Activated T-cell treated with anti-CD3 and anti-CD28 coated beads for 4 hours (primary cell): Measurements from ENCODE around the gene EHBP1L1.

Source experiments
- DNase-seq: peaks from one replicate; pipeline ENCODE4 v3.0.0-alpha.2; 2020

The EHBP1L1 gene

DNA sequence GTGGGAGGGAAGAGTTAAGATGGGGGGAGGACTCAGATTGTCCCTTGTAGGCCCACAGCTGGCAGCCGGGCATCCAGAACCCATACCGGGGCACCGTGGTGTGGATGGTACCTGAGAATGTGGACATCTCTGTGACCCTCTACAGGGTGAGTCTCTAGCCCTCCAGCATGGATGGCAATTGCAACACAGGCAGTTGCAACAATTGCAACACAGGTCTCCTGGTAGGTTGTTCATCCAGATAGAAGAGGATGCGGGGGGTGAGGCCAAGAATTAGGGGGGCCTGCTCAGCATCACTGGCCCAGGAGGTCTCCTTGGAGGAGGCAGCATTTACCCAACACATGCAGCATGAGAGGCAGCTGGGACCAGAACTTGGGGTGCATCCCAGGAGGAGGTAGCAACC is 3.4 kb downstream of the EHBP1L1 start:
- no peak for DNase-seq

DNA sequence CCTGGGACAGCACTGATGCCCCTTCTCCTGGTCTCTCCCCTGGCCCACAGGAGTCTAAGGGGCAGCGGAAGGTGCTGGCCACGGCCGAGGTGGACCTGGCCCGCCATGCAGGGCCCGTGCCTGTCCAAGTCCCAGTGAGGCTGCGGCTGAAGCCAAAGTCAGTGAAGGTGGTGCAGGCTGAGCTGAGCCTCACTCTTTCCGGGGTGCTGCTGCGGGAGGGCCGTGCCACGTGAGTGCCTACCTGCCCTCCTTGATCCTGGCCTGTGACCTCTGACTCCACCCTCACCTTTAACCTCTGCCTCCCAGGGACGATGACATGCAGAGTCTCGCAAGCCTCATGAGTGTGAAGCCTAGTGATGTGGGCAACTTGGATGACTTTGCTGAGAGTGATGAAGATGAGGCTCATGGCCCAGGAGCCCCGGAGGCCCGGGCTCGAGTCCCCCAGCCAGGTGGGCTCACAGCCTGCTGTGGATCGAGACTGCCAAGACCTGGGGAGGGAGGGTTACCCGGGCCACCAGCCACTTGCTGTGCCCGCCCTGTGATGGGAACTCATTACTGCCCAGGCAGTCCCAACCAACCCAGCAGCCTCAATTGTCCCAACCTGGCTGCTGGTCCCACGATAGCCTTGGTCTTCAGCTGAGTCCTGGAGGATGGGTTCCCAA is 4.3 kb downstream of the EHBP1L1 start:
- DNase-seq, result no peak

DNA sequence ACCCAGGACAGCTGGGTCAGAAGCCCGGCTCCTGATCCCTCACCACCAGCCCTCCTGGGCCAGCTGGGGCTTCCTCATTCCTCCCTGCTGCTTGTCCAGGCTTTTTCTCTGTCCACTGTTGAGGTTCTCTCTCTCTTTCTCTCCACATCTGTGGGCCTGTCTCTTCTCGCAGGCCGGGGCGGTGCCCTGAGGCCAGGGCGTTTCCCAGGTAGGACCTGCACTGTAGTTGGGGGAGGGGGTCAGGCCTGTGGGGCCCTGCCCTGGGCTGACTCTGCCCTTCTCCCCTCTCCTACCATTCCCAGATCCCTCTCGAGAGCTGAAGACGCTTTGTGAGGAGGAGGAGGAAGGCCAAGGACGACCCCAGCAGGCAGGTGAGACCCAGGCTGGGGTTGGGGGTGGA is 4.9 kb downstream of the EHBP1L1 start:
- no peak for DNase-seq

DNA sequence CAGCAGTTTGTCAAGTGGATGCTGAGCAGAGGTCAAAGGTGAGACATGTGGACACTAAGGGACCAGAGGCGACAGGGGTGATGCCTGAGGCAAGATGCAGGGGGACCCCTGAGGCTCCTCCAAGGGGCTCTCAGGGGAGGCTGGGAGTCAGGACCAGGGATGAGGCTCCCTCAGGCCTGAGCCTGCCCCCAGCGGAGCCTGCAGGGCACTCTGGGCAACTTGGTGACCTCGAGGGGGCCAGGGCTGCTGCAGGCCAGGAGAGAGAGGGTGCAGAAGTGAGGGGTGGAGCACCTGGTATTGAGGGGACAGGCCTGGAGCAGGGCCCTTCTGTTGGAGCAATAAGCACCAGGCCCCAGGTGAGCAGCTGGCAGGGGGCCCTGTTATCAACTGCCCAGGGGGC is 6.1 kb downstream of the EHBP1L1 start:
- no peak for DNase-seq

DNA sequence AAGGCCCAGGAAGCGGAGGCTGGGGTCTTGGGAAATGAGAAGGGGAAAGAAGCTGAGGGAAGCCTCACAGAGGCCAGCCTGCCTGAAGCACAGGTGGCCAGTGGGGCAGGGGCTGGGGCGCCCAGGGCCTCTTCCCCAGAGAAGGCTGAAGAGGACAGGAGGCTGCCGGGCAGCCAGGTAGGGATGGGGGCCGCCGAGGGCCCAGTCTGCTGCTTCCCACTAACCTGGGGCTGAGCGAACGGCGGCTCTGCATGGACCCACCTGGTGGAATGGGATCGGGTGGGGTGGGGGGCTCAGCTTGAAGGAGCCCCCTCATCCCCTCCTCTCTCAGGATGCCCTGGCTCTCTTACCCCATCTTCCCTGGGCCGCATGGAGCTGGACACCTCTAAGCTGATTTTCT is 7.7 kb downstream of the EHBP1L1 start:
- DNase-seq, result no peak

DNA sequence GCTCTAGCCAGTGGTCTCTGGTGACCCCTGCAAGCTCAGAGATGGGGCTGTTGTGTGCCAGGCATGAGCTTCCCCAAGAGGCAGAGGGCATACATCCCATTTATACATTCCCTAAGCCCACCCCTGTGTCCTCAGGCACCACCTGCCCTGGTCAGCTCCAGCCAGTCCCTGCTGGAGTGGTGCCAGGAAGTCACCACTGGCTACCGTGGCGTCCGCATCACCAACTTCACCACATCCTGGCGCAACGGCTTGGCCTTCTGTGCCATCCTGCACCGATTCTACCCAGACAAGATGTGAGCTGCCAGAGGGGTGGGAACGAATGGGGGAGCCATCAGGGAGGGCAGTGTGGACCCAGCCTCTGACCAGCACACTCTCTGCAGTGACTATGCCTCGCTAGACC is 8.3 kb downstream of the EHBP1L1 start:
- DNase-seq, result no peak

DNA sequence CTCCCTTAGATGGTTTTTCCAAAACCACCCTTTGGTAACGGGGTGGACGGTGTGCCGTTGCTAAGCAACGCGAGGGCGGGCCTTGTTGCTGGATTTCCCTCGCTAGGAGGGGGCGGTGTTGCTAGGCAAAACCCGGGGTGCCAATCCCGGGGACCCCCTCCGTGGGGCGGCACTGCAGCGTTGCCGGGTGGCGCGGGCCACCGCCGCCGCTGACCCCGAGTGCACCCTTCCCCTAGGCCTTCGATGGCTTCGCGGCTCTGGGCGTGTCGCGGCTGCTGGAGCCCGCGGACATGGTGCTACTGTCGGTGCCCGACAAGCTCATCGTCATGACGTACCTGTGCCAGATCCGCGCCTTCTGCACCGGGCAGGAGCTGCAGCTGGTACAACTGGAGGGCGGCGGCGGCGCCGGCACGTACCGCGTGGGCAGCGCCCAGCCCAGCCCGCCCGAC is 8.9 kb downstream of the EHBP1L1 start:
- no peak for DNase-seq

DNA sequence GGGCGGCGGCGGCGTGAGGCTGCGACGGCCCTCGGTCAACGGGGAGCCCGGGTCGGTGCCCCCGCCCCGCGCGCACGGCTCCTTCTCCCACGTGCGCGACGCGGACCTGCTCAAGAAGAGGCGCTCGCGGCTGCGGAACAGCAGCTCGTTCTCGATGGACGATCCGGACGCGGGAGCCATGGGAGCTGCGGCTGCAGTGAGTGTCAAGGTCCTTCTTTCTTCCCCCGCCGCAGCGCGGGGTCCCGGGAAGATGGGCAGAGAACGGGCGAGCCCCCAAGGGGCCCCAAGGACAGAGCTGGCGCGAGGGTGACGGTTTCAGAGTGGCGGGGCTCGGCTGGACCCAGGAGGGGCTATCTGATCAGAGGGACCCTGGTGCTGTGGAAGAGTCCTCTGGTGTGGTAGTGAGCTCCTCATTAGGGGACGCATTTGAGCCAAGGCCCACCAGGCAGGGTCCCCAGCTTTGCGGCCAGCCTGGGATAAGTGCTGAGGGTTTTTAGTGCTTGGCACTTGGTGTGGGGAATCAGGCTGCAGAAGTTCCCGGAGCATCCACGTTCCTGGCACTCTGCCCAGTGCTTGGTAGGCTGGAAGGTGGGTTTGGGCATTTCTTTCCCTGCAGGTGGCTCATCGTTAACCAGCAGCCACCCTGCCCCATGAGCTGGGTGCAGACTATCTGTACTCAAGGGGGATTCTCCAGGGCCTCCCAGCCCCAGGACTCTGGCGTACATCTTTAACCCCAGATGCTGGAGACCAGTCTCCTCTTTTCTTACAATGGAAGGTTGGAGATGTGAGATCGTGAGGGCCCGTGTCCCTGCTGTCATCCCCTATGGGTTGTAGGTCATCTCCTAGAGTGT is 9.8 kb downstream of the EHBP1L1 start:
- no peak for DNase-seq

DNA sequence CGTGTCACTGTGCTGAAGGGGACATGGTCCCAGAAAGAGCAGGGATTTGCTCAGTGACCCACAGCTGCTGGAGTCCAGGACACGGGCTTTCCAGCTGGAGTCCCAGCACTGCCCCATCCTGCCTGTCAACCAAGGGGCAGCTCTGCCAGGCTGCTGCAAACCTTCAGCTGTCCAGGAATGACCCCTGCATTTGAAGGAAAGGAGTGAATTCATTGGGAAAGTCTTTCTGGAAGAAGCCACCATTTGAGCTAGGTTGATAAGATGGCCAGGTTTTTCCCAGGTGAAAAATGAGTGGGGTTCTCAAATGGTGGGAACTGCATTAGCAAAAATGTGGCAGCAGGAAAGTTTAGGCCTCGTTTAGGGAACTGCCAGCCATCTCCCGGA is 10.4 kb downstream of the EHBP1L1 start:
- DNase-seq, result no peak

DNA sequence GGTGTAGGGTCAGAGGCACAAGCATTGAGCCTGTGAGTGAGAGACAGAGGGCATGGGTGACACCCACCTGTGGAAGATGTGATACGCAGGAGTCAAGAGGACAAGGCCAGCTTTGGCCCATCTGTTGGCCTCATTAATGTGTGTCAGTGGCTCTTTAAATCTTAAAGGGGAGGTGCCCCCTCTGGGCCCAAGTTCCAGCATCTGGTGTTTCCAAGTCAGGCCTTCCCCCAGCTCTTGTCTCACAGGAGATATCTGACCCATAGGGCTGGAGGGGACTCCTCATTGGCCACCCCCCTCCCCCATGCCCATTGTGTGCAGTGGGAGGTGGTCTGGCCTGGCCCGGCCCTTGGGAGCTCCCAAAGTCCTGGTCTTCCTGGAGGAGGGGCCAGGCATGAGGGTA is 10.8 kb downstream of the EHBP1L1 start:
- no peak for DNase-seq

DNA sequence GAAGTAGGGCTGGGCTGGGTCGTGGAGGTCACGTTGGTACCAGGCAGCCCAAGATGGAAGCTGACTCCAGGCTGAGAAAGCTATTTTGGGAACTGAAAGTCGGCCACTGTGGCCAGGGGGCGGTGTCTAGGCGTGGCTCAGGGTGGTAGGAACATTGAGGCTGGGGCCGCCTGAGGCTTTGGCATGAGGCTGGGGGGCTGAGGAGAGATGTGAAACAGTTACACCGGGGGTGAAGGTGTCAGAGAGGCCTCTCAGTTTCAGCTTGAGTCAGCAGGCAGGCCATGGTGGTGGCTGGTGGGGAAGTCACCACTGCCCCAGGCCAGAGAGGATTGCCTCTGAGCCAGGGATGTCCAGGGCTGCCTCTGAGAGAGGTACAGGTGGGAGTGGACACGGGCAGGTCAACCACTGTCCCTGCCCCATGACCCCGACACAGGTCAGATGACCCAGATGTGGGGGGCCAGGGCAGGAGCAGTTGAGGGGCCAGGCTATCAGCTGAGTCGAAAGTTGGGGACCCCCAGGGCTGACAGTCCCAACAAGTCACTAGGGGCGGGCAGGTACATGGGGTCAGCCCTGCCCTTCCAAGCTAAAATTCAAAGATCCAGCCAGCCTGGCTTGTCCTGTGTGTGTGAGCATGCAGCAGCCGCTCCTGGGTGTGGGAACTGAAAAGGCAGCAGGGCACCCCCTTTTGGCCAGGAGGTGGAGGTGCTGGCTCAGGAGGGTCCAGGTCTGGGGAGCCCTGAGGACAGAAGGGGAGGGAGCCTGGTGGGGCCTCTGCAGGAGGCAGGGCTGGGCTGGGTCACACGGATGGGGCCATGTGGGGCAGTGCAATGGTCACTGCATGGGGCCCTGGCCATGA is 12.6 kb downstream of the EHBP1L1 start:
- peak; percentile 67 for DNase-seq

DNA sequence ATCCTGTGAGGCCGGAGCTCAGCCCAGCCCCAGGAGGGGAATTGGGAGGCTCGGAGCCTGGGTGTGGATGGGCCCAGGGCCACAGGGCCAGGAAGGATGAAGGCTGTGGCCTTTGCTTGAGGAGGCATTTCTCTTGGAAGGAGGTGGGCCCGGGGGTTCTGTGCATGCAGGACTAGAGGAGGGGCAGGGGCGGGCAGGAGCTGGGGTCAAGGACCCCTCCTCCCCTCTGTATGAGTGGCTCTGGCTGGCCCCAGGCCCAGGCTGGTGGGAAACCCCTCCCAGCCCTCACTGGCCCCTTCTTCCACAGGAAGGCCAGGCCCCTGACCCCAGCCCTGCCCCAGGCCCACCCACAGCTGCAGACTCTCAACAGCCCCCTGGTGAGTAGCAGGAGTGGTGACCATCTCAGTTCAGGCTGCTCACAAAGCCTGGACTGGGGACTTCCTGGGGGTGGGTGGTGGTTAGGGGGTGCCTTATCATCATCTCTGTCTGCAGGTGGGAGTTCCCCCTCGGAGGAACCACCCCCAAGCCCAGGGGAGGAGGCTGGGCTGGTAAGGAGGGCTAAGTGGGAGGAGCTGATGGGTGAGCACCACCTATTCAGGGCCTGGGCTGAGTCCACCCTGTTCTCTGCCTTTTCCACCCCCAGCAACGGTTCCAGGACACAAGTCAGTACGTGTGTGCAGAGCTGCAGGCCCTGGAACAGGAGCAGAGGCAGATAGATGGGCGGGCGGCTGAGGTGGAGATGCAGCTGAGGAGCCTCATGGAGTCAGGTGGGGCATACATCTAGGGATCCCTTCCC is 13.8 kb downstream of the EHBP1L1 start:
- no peak for DNase-seq

DNA sequence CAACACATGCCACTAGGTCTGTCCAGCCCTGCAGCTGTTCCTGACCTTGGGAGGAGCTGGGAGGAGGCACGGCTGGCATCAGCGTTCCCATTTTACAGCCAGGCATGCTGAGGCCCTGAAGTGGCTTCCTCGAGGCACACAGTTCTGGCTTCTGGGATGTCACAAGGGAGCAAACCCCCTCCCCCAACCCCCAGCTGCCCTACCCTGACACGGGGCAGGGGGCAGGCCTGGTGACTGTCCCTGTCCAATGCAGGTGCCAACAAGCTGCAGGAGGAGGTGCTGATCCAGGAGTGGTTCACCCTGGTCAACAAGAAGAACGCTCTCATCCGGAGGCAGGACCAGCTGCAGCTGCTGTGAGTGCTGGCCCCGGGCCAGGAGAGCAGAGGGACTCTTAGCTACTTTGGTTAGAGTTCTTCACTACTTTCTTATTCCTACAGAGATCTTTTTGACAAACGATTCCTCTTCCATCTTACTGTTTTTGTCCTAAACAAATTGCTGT is 14.4 kb downstream of the EHBP1L1 start:
- no peak for DNase-seq

DNA sequence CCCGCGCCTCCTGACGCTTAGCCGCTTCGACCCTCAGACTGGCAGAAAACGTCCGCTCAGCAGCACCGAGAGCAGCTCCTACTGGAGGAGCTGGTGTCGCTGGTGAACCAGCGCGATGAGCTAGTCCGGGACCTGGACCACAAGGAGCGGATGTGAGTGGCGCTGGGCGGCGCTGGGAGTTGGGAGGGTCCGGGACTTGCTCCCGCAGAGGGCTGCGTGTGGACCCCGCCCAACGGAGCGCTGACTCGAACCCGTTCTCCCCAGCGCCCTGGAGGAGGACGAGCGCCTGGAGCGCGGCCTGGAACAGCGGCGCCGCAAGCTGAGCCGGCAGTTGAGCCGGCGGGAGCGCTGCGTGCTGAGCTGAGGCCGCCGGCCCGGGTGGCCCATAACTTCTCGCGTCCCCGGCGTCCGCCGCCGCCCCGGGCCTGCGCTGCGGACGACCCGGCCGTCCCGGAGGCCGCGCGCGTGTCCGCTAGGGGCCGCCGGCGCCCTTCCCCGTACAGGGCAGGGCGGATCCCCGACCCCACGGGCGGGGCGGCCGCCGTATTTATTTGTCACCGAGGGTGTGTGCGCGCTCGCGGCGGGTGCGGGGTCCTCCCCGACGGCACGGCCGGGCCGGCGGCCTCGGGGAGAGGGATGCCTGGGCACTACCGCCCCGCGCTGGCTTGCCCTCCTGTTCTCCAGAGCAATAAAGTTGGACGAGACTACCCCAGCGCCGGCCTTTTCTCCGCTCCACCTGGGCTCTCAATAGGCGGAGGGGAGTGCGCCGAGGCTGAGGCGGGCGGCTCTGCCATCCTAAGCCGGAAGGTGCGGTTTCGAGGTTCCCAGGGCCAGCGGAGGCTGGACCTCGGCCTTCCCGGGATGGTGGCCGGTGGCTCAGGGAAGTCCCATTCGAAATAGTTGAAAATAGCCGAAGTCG is 16.3 kb downstream of the EHBP1L1 start:
- no peak for DNase-seq

DNA sequence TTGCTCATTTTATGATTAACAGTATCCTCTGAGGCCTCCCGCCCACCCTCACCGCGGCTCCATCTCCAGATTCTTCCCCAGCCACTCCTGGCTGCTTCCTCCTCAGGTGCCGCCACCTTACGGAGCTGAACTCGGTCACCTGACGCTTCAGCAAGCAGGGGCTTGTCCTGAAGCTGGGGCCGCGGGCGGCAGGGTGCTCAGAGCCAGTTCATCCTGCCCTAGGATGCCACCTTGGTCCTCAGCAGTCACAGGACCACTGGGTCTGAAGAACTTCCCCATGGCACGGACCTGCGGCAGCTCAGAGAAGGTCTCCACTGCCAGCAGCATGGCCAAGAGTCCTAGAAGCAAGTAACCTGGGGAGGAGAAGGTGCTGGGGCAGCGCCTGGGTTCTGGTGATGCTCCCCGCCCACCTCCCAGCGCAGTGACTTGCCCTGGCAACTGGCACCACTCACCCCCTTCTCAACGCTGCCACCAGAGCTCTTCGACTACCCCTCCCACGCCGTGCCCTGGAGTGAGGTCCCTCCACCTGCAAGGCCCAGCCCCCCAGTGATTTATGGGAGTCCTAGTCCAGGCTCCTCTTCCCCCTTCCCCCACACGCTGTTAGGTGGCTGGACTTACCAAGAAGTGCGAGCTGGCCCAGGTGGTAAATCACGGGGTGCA is 17.1 kb downstream of the EHBP1L1 start:
- DNase-seq, result no peak

DNA sequence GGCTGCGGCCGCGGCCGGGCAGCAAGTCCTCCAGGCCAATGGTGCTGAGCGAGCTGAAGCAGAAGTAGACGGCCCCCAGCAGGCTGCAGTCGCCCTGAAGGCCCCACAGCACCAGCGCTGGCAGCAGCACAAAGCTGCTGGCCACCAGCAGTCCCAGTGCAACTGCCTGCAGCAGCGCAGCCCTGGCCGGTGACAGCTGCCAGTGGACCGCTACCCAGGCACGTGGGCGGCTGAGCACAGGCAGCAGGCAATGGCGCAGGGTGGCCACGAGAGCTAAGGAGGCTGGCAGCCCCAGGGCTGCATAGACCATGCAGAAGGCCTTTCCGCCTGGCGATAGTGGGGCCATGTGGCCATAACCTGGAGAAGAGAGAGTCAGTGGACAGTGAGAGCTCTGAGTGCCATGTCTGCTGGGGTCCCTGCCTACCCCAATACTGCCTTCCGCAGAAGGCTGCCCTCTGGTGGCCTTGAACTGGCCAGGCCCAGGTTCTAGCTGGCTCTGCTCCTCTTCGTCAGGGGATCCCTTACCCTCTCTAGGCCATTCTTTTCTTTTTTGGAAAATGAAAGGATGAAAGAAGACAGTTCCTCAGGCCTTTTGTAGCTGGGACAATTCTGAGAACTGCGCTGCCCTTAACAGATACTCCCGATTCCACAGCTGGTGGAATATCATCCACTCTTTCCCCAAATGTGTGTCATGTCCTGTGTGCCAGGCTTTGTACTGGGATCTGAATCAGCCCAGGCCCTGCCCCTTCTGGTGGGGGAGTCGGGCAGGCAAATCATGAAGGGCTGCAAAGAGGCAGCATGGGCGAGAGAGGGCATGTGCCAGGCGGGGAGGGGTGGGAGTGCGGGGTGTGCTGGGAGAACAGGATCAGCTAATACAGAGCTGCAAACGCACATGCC is 17.9 kb downstream of the EHBP1L1 start:
- no peak for DNase-seq

DNA sequence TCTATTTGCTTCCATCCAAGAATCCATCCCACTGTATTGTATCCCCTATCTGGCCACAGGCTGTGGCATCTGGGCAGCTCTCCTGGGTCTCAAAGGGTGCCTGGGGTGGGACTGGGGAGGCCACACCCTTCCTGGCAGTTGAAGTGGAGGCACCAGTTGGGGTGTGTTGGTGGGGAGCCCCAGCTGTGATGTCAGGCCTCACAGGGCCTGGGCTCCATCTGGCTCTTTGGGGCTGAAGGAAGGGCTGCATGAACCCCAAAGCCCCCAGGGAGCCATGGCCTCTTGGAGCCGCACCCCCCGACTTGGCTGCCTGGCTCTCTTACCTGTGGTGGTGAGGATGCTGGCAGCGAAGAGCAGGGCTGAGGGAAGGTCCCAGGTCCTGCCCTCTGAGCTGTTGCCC is 19.3 kb downstream of the EHBP1L1 start:
- no peak for DNase-seq

DNA sequence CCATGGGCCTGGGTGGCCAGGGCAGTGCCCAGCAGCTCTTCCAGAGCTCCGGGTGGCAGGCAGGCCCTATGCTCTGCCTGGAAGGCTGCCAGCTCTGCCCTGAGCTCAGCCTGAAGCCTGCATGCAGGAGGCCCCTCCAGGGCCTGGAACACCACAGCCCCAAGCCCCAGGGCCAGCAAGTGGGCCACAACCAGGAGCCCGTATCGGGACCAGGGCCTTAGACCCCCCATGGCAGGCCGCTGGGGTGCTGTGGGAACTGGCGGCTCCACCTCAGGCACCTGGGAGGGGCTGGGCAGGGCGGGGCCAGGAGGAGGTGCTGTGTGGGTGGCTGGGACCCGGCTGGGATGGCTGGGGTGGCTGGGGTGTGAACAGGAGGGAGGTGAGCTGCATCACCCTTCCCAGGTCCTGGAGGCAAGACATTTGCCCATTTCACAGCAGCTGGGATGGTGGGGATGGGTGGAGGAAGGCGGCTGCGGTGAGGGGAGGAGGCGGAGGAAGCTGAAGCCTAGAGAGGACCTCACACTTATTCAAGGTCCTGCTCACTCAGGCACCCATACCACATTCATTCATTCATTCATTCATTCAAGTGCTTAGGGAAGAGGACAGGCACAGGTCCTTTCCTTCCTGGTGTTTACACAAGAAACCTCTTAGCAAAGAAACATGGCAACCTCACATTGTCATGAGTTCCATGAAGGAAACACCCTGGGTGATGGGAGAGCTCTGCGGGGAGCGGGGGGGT is 19.9 kb downstream of the EHBP1L1 start, which contains the start of gene KCNK7:
TSS of gene KCNK7 (minus strand) at position 258 of the 739 bp plus-strand sequence. CDS start at position 230, 28 bp downstream.
- no peak for DNase-seq

DNA sequence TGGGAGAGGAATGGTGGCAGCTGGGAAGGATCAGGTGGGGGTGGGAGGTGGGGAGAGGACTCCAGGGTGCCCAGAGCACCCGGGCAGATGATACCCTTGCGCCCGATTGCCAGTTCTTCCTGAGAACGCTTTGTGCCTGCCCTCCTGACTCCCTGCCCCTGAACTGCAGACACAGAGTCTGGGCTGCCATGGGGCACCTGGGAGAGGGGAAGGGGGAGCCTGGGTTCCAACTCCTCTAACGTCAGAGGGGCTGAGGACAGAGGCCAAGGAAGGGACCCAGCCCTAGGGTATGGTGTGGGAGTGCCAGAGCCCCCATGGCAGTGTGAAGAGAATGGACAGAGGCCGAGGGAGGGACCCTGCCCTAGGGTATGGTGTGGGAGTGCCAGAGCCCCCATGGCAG is 20.7 kb downstream of the EHBP1L1 start:
- no peak for DNase-seq
